Keratinocyte (primary cell): ENCODE results near the gene MICAL2. TPM values are rescaled to one million over a fixed set of nuclear protein-coding genes. Genes with fewer than 3 reads are reported as not detected.

ENCODE experiments used
- DNase-seq: peaks from one replicate; pipeline ENCODE4 v3.0.0-alpha.2; 2011; ENCODE audit warnings: low read depth, missing footprints, low spot score
- FAIRE-seq: peaks from 2 replicates; lab custom pipeline; 2011; peaks lifted over from hg19 to GRCh38; lab: Jason Lieb, UNC
- H2AFZ ChIP-seq: 2 replicates; pipeline ENCODE4 v1.6.0; 2012; ENCODE audit warnings: low read length, control low read depth, inconsistent platforms; ENCODE audit not compliant: control insufficient read depth
- H3K27ac ChIP-seq: 2 replicates; pipeline ENCODE4 v1.5.1; 2011; ENCODE audit warnings: low read length; ENCODE audit not compliant: control insufficient read depth, insufficient read depth
- H3K27me3 ChIP-seq: 3 replicates; pipeline ENCODE4 v1.6.0; 2011; ENCODE audit warnings: low read length; ENCODE audit not compliant: control insufficient read depth, insufficient read depth; ENCODE audit errors: extremely low read depth
- H3K36me3 ChIP-seq, 2 experiments: 2 replicates in 1 of 2; 3 replicates in 1 of 2; pipeline ENCODE4 v1.5.1; 2011; ENCODE audit warnings: low read length in 2 of 2, mild to moderate bottlenecking in 1 of 2; ENCODE audit not compliant: control insufficient read depth in 2 of 2, insufficient read depth in 2 of 2; ENCODE audit errors: extremely low read depth in 1 of 2
- H3K4me1 ChIP-seq: 3 replicates; pipeline ENCODE4 v1.5.1; 2011; ENCODE audit warnings: low read length; ENCODE audit not compliant: control insufficient read depth, insufficient read depth; ENCODE audit errors: extremely low read depth
- H3K4me2 ChIP-seq: 3 replicates; pipeline ENCODE4 v1.6.0; 2011; ENCODE audit warnings: low read depth, low read length; ENCODE audit not compliant: control insufficient read depth, insufficient read depth; ENCODE audit errors: extremely low read depth
- H3K4me3 ChIP-seq, 3 experiments: fragments of 200-600 bp in 1 of 3; sonication (generic) in 1 of 3; 2 replicates in 2 of 3; 3 replicates in 1 of 3; pipeline ENCODE4 v1.5.1; 2011 to 2016; ENCODE audit warnings: low read length in 3 of 3, mild to moderate bottlenecking in 3 of 3, control low read depth in 2 of 3, inconsistent platforms in 1 of 3, low read depth in 1 of 3, mixed read lengths in 1 of 3, mixed run types in 1 of 3, moderate library complexity in 1 of 3; ENCODE audit not compliant: control insufficient read depth in 2 of 3, insufficient read depth in 2 of 3; ENCODE audit errors: extremely low read depth in 1 of 3
- H3K79me2 ChIP-seq: 2 replicates; pipeline ENCODE4 v1.6.0; 2012; ENCODE audit warnings: low read length; ENCODE audit not compliant: control insufficient read depth, insufficient read depth
- H3K9ac ChIP-seq: 3 replicates; pipeline ENCODE4 v1.6.0; 2011; ENCODE audit warnings: low read length; ENCODE audit not compliant: control insufficient read depth, insufficient read depth; ENCODE audit errors: extremely low read depth
- H3K9me1 ChIP-seq: 3 replicates; pipeline ENCODE4 v1.6.0; 2011; ENCODE audit warnings: low read length; ENCODE audit not compliant: control insufficient read depth, insufficient read depth; ENCODE audit errors: extremely low read depth
- H3K9me3 ChIP-seq: 2 replicates; pipeline ENCODE4 v1.5.1; 2012; ENCODE audit warnings: low read depth, low read length; ENCODE audit not compliant: control insufficient read depth
- H4K20me1 ChIP-seq: 3 replicates; pipeline ENCODE4 v1.6.0; 2011; ENCODE audit warnings: low read length; ENCODE audit not compliant: control insufficient read depth, insufficient read depth; ENCODE audit errors: extremely low read depth
- EZH2 ChIP-seq: IDR thresholded peaks from one replicate; pipeline ENCODE4 v1.6.1; 2012; ENCODE audit warnings: inconsistent platforms, mild to moderate bottlenecking, low read length, moderate library complexity
- dilution Hi-C: fragments of 300-500 bp; cut with MboI; formaldehyde crosslinking; loops from one replicate; pipeline ENCODE4 v1.7.0; 2020; ENCODE audit warnings: low sequenced_read_pairs; ENCODE audit not compliant: extremely low pct_ligation_motif_present
- polyA plus RNA-seq, 5 experiments: library from polyadenylated mRNA; depleted of rRNA in 3 of 5; stranded (reverse) in 3 of 5; stranded (forward) in 1 of 5; unstranded in 1 of 5; fragments of >200 nt; gene quantifications; 1 replicate in 1 of 5; 2 replicates in 3 of 5; 3 replicates in 1 of 5; pipeline versions ENCODE4 v1.2.1 to v1.2.3, GENCODE V29; 2011 to 2012; ENCODE audit warnings: missing spikeins in 2 of 5, low read depth in 1 of 5, low replicate concordance in 1 of 5
- TF ChIP-seq, protein P1 (sequence below), 3 experiments: IDR thresholded peaks in 1 of 3; conservative IDR thresholded peaks in 1 of 3; optimal IDR thresholded peaks in 1 of 3; 2 replicates in 2 of 3; 3 replicates in 1 of 3; pipeline versions ENCODE3 to v1.5.1; 2011; ENCODE audit warnings: low read length in 3 of 3, mild to moderate bottlenecking in 3 of 3, moderate library complexity in 2 of 3, control low read depth in 1 of 3, inconsistent platforms in 1 of 3; ENCODE audit not compliant: insufficient read depth in 2 of 3; ENCODE audit errors: extremely low read depth in 1 of 3

MICAL2 gene
- polyA plus RNA-seq, 1 donor (not counting 4 experiments of a cell fraction or from before 2014, with no cell fraction given) = 83.9 TPM

- Histone ChIP-seq H3K36me3 (peaks cover 4 to 34% of the 10 kb centered on the region in 2 experiments), H3K4me2 (no peak overlapping the region), H3K9ac (peak overlapping the region; percentile 47), H3K79me2 (peaks cover 61% of the 10 kb centered on the region), H2AFZ (no peak overlapping the region), H3K27me3 (no peaks in the 10 kb centered on the region), H3K9me3 (no peaks in the 10 kb centered on the region), H3K4me3 (no peak overlapping the region), H3K9me1 (no peaks in the 10 kb centered on the region), H3K27ac (peak overlapping the region; percentile 98), H3K4me1 (peaks cover 99% of the 10 kb centered on the region), H4K20me1 (no peaks in the 10 kb centered on the region)
- FAIRE-seq (no peak), DNase-seq (no peak)
- dilution Hi-C loops = no loop called here
- no peak for TF ChIP-seq EZH2
These were observed 69.1 kb downstream of the MICAL2 start for GRCh38 chr11:12179531-12179930.

GRCh38 chr11:12180257-12181205, 70.1 kb downstream of the MICAL2 start:
- Histone ChIP-seq H3K36me3 (peaks cover 3 to 36% of the 10 kb centered on the region in 2 experiments), H3K79me2 (peaks cover 70% of the 10 kb centered on the region), H3K9me3 (no peaks in the 10 kb centered on the region), H3K4me2 (peak overlapping the region; percentile 16), H3K9me1 (no peaks in the 10 kb centered on the region), H3K4me1 (peaks cover 91% of the 10 kb centered on the region), H3K9ac (peak overlapping the region; percentile 29), H3K27me3 (no peaks in the 10 kb centered on the region), H2AFZ (no peak overlapping the region), H4K20me1 (no peaks in the 10 kb centered on the region), H3K4me3 (no peak overlapping the region), H3K27ac (peak overlapping the region; percentile 98)
- no peak for TF ChIP-seq EZH2
- TF ChIP-seq, protein P1, sequence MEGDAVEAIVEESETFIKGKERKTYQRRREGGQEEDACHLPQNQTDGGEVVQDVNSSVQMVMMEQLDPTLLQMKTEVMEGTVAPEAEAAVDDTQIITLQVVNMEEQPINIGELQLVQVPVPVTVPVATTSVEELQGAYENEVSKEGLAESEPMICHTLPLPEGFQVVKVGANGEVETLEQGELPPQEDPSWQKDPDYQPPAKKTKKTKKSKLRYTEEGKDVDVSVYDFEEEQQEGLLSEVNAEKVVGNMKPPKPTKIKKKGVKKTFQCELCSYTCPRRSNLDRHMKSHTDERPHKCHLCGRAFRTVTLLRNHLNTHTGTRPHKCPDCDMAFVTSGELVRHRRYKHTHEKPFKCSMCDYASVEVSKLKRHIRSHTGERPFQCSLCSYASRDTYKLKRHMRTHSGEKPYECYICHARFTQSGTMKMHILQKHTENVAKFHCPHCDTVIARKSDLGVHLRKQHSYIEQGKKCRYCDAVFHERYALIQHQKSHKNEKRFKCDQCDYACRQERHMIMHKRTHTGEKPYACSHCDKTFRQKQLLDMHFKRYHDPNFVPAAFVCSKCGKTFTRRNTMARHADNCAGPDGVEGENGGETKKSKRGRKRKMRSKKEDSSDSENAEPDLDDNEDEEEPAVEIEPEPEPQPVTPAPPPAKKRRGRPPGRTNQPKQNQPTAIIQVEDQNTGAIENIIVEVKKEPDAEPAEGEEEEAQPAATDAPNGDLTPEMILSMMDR (optimal IDR thresholded peaks at IDR 0.05 in 1 of 3, IDR thresholded peaks at IDR 0.05 in 1 of 3, conservative IDR thresholded peaks at IDR 0.05 in 1 of 3; ENCODE audit: extremely low read depth in 1 of 3, insufficient read depth in 2 of 3, low read length in 3 of 3) = no peak
- DNase-seq = no peak
- dilution Hi-C loops = no loop called here
- FAIRE-seq = no peak
